Lung (tissue), 12 donors: ENCODE data around the gene HMGN4. TPM values are rescaled to one million over a fixed set of nuclear protein-coding genes. Genes with fewer than 3 reads are reported as not detected.

Experiments used
- ATAC-seq: fragments of 200-7000 bp; cut with Tn5 transposase; one replicate; pipeline ENCODE4 v1.9.1; 2020; ENCODE audit warnings: moderate number of reproducible peaks; ENCODE audit not compliant: insufficient read depth, low FRiP score
- DNase-seq, 3 donors: peaks; one replicate each; pipeline ENCODE4 v3.0.0-alpha.2; 2013 to 2017
- H3K27ac ChIP-seq, 2 donors: one replicate each; pipeline ENCODE4 v1.5.1; 2013; ENCODE audit warnings: mild to moderate bottlenecking in 2 of 2, moderate library complexity in 2 of 2, control low read depth in 1 of 2, inconsistent platforms in 1 of 2, low read depth in 1 of 2, low read length in 1 of 2
- H3K27me3 ChIP-seq, 3 donors: one replicate each; pipeline ENCODE4 v1.5.1; 2013; ENCODE audit warnings: low read length in 2 of 3; ENCODE audit not compliant: control insufficient read depth in 3 of 3, insufficient read depth in 3 of 3
- H3K36me3 ChIP-seq, 4 donors: one replicate each; pipeline ENCODE4 v1.5.1; 2013; ENCODE audit warnings: low read length in 4 of 4, mild to moderate bottlenecking in 1 of 4, moderate library complexity in 1 of 4; ENCODE audit not compliant: control insufficient read depth in 4 of 4, insufficient read depth in 4 of 4
- H3K4me1 ChIP-seq, 5 donors: one replicate each; pipeline ENCODE4 v1.5.1; 2013; ENCODE audit warnings: low read length in 5 of 5, mild to moderate bottlenecking in 2 of 5, moderate library complexity in 1 of 5; ENCODE audit not compliant: control insufficient read depth in 5 of 5, insufficient read depth in 5 of 5
- H3K4me3 ChIP-seq: one replicate; pipeline ENCODE4 v1.5.1; 2013; ENCODE audit warnings: mild to moderate bottlenecking, control low read depth, moderate library complexity
- H3K9ac ChIP-seq, 2 donors: one replicate each; pipeline ENCODE4 v1.5.1; 2013; ENCODE audit warnings: low read length in 2 of 2, control low read depth in 1 of 2; ENCODE audit not compliant: insufficient read depth in 1 of 2
- H3K9me3 ChIP-seq, 4 donors: one replicate each; pipeline ENCODE4 v1.5.1; 2013; ENCODE audit warnings: low read length in 3 of 4, mild to moderate bottlenecking in 1 of 4, moderate library complexity in 1 of 4; ENCODE audit not compliant: control insufficient read depth in 4 of 4, insufficient read depth in 3 of 4
- CTCF ChIP-seq: IDR thresholded peaks from 2 replicates; pipeline ENCODE4 v1.5.1; 2012; ENCODE audit warnings: mild to moderate bottlenecking; ENCODE audit errors: control extremely low read depth, extremely low read depth
- WGBS, 2 donors: extraction: QIAGEN DNeasy Blood & Tissue Kit; methylation state at CpG; one replicate each; pipeline ENCODE4 v1.1.7; 2013; 5-methylcytosine and 5-hydroxymethylcytosine counted together
- polyA plus RNA-seq, 2 donors: library from polyadenylated mRNA; stranded (reverse); fragments of 200-250 nt; gene quantifications; one replicate each; pipeline ENCODE4 v1.2.1, GENCODE V29; 2013
- total RNA-seq, 2 donors: library from RNA; depleted of rRNA in 1 of 2; stranded (reverse); fragments of >200 nt in 1 of 2; gene quantifications; one replicate each; pipeline ENCODE4 v1.2.1, GENCODE V29; 2014 to 2021
- donor health status: control.
- donor health status: control.
- donor health status: Bipolar disorder and iron deficiency.
- donor health status: healthy.
- donor health status: DM: yes; HTN: yes; CAD: no.

HMGN4 gene
- total and polyA plus RNA-seq, 4 donors, result 16.1 to 73.3 (median 54.2) TPM

- Histone ChIP-seq H3K4me1 (no peaks in the 10 kb centered on the region), H3K9ac (no peak overlapping the region), H3K36me3 (no peaks in the 10 kb centered on the region), H3K27me3 (peaks cover 0 to 40% (median 28%) of the 10 kb centered on the region in 3 donors), H3K27ac (no peak overlapping the region), H3K4me3 (no peak overlapping the region), H3K9me3 (no peaks in the 10 kb centered on the region)
- WGBS, 2 donors, result 92 to 97% methylated on average over 21 of the region's 21 CpGs
- DNase-seq (no peak), ATAC-seq (no peak)
- TF ChIP-seq CTCF, result no peak
Observed at GRCh38 chr6:26588965-26589364, 50.8 kb downstream of the HMGN4 start.

GRCh38 chr6:26592649-26593048 is 54.5 kb downstream of the HMGN4 start:
- Histone ChIP-seq H3K9me3 (no peaks in the 10 kb centered on the region), H3K36me3 (no peaks in the 10 kb centered on the region), H3K9ac (no peak overlapping the region), H3K27ac (no peak overlapping the region), H3K4me1 (peaks cover 0 to 8% (median under 1%) of the 10 kb centered on the region in 5 donors), H3K27me3 (peaks cover 0 to 38% (median 34%) of the 10 kb centered on the region in 3 donors), H3K4me3 (no peak overlapping the region)
- WGBS, 2 donors, result 53 to 60% methylated on average over 4 of the region's 4 CpGs
- ATAC-seq (no peak), DNase-seq (no peak)
- TF ChIP-seq CTCF, result no peak

GRCh38 chr6:26593278-26594130 is 55.3 kb downstream of the HMGN4 start:
- Histone ChIP-seq H3K4me1 (peaks cover 0 to 14% (median 6%) of the 10 kb centered on the region in 5 donors), H3K4me3 (no peak overlapping the region), H3K36me3 (peaks cover under 1 to 7% (median 4%) of the 10 kb centered on the region in 4 donors), H3K9me3 (no peaks in the 10 kb centered on the region), H3K27ac (no peak overlapping the region), H3K9ac (no peak overlapping the region), H3K27me3 (peaks cover 0 to 38% (median 34%) of the 10 kb centered on the region in 3 donors)
- no peak for ATAC-seq
- WGBS, 2 donors, result 38 to 40% methylated on average over 20 of the region's 20 CpGs
- no peak for DNase-seq
- TF ChIP-seq CTCF, result no peak
